ENCODE measurements around the gene RPL18. TPM values are rescaled to one million over a fixed set of nuclear protein-coding genes. Genes with fewer than 3 reads are reported as not detected.

Gene RPL18
- total RNA-seq, 4 donors from 2014 or later: 2,067 to 3,423 (median 3,271) TPM

GRCh38 chr19:48611872-48612271 is 7.1 kb downstream of the RPL18 start:
- no peak for DNase-seq (ENCODE audit: low spot score in 2 of 2)
- Histone ChIP-seq H3K4me1 (peaks cover 31% of the 10 kb centered on the region), H3K9me3 (no peaks in the 10 kb centered on the region), H3K36me3 (peaks cover 23% of the 10 kb centered on the region), H3K27ac (no peak overlapping the region), H3K4me3 (no peak overlapping the region), H3K27me3 (no peaks in the 10 kb centered on the region)
- TF ChIP-seq POLR2A (IDR thresholded peaks at IDR 0.05) (no peak), EP300 (IDR thresholded peaks at IDR 0.05) (no peak), CTCF (IDR thresholded peaks at IDR 0.05) (no peak), POLR2AphosphoS5 (IDR thresholded peaks at IDR 0.05) (no peak)
- WGBS: 87% methylated on average over 7 of the region's 14 CpGs

GRCh38 chr19:48609571-48610108 is 9.3 kb downstream of the RPL18 start:
- WGBS: 93% methylated on average over 12 of the region's 20 CpGs
- Histone ChIP-seq H3K4me1 (peaks cover 9% of the 10 kb centered on the region), H3K9me3 (no peaks in the 10 kb centered on the region), H3K27me3 (no peaks in the 10 kb centered on the region), H3K27ac (no peak overlapping the region), H3K36me3 (peaks cover under 1% of the 10 kb centered on the region), H3K4me3 (no peak overlapping the region)
- no peak for DNase-seq (ENCODE audit: low spot score in 2 of 2)
- TF ChIP-seq POLR2AphosphoS5 (IDR thresholded peaks at IDR 0.05) (no peak), EP300 (IDR thresholded peaks at IDR 0.05) (no peak), CTCF (IDR thresholded peaks at IDR 0.05) (no peak), POLR2A (IDR thresholded peaks at IDR 0.05) (no peak)

- Histone ChIP-seq H3K9me3 (no peaks in the 10 kb centered on the region), H3K27ac (no peak overlapping the region), H3K4me1 (peaks cover under 1% of the 10 kb centered on the region), H3K36me3 (no peaks in the 10 kb centered on the region), H3K27me3 (no peaks in the 10 kb centered on the region), H3K4me3 (no peak overlapping the region)
- 30% methylated on average over 7 of the region's 9 CpGs for WGBS
- no peak for DNase-seq (ENCODE audit: low spot score in 2 of 2)
- TF ChIP-seq EP300 (IDR thresholded peaks at IDR 0.05) (no peak), CTCF (IDR thresholded peaks at IDR 0.05) (peak in 1 of 2 donors; percentile 39)
These were observed 10.1 kb downstream of the RPL18 start for GRCh38 chr19:48608798-48609263.

GRCh38 chr19:48607359-48607755 is 11.6 kb downstream of the RPL18 start:
- WGBS: 92% methylated on average over 7 of the region's 7 CpGs
- DNase-seq (ENCODE audit: low spot score in 2 of 2): no peak
- Histone ChIP-seq H3K36me3 (no peaks in the 10 kb centered on the region), H3K4me1 (no peaks in the 10 kb centered on the region), H3K27me3 (no peaks in the 10 kb centered on the region), H3K27ac (no peak overlapping the region), H3K9me3 (no peaks in the 10 kb centered on the region), H3K4me3 (no peak overlapping the region)
- TF ChIP-seq POLR2A (IDR thresholded peaks at IDR 0.05) (no peak), CTCF (IDR thresholded peaks at IDR 0.05) (no peak), EP300 (IDR thresholded peaks at IDR 0.05) (no peak), POLR2AphosphoS5 (IDR thresholded peaks at IDR 0.05) (no peak)

GRCh38 chr19:48606463-48607358 is 12.3 kb downstream of the RPL18 start, which contains the start of gene SPACA4:
SPACA4 (plus strand) TSS chr19:48606742; CDS start chr19:48606979, 237 bp downstream.
- no peaks in the 10 kb centered on the region for H3K9me3 ChIP-seq
- no peaks in the 10 kb centered on the region for H3K27me3 ChIP-seq
- TF ChIP-seq POLR2A (IDR thresholded peaks at IDR 0.05): no peak
- TF ChIP-seq CTCF (IDR thresholded peaks at IDR 0.05): no peak
- no peak for TF ChIP-seq EP300 (IDR thresholded peaks at IDR 0.05)
- no peak for TF ChIP-seq POLR2AphosphoS5 (IDR thresholded peaks at IDR 0.05)
- no peak for DNase-seq (ENCODE audit: low spot score in 2 of 2)
- no peak within 1 kb of the TSS for H3K4me3 ChIP-seq
- H3K4me1 ChIP-seq: no peaks in the 10 kb centered on the region
- no peak within 1 kb of the TSS for H3K27ac ChIP-seq
- H3K36me3 ChIP-seq: no peaks in the 10 kb centered on the region
- WGBS: 87% methylated on average over 11 of the region's 39 CpGs
